IPS DF 6.9 (cell line): Measurements from ENCODE around the gene SLX4IP.

Experiments used
- DNase-seq: peaks from one replicate; pipeline ENCODE4 v3.0.0-alpha.2; 2013; ENCODE audit warnings: low read depth, low spot score
- H3K27ac ChIP-seq: one replicate; pipeline ENCODE4 v1.5.1; 2013; ENCODE audit warnings: low read length, control low read depth
- H3K27me3 ChIP-seq: 2 replicates; pipeline ENCODE4 v1.6.1; 2013; ENCODE audit warnings: mild to moderate bottlenecking, low read length; ENCODE audit not compliant: control insufficient read depth, insufficient read depth
- H3K36me3 ChIP-seq: 2 replicates; pipeline ENCODE4 v1.6.1; 2013; ENCODE audit warnings: low read length; ENCODE audit not compliant: control insufficient read depth, insufficient read depth
- H3K4me1 ChIP-seq: 2 replicates; pipeline ENCODE4 v1.6.1; 2013; ENCODE audit warnings: low read length; ENCODE audit not compliant: control insufficient read depth, insufficient read depth
- H3K4me3 ChIP-seq: 2 replicates; pipeline ENCODE4 v1.5.1; 2013; ENCODE audit warnings: mild to moderate bottlenecking, low read length
- H3K9me3 ChIP-seq: 2 replicates; pipeline ENCODE4 v1.6.1; 2013; ENCODE audit warnings: low read length, inconsistent platforms; ENCODE audit not compliant: control insufficient read depth, insufficient read depth
- WGBS: extraction: QIAGEN DNeasy Blood & Tissue Kit; methylation state at CpG from one replicate; pipeline ENCODE4 v1.1.7; 2013; ENCODE audit warnings: mixed read lengths, missing lambda C conversion rate; ENCODE audit not compliant: insufficient read length, insufficient coverage; 5-methylcytosine and 5-hydroxymethylcytosine counted together

The SLX4IP gene

GRCh38 chr20:10445758-10446157 lies 10.7 kb downstream of the SLX4IP start:
- Histone ChIP-seq H3K4me3 (no peak overlapping the region), H3K9me3 (no peaks in the 10 kb centered on the region), H3K36me3 (no peaks in the 10 kb centered on the region), H3K27me3 (no peaks in the 10 kb centered on the region), H3K27ac (no peak overlapping the region), H3K4me1 (peaks cover 1% of the 10 kb centered on the region)
- no peak for DNase-seq
- WGBS = no CpG with 5 or more reads among the region's 4 CpGs

DNA sequence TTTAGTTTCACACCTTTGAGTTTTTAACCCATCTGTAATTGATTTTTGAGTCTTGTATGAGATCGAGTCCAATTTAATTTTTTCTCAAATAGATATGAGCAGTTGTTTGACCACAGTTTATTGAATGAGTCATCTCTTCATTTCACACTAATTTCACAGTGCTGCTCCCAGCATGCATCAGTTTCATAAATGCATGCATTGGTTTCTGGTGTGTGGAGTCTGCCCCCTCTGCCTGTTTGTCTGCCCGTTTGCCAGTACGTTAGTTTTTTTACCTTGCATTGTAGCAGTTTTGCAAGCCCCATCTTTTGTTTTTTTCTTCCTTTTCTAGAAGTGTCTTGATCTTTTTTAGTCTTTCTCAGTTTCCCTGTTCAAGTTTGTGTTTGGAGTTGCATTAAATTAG lies 11.9 kb downstream of the SLX4IP start:
- no CpG with 5 or more reads among the region's 3 CpGs for WGBS
- no peak overlapping the region for H3K27ac ChIP-seq
- no peak for DNase-seq

DNA sequence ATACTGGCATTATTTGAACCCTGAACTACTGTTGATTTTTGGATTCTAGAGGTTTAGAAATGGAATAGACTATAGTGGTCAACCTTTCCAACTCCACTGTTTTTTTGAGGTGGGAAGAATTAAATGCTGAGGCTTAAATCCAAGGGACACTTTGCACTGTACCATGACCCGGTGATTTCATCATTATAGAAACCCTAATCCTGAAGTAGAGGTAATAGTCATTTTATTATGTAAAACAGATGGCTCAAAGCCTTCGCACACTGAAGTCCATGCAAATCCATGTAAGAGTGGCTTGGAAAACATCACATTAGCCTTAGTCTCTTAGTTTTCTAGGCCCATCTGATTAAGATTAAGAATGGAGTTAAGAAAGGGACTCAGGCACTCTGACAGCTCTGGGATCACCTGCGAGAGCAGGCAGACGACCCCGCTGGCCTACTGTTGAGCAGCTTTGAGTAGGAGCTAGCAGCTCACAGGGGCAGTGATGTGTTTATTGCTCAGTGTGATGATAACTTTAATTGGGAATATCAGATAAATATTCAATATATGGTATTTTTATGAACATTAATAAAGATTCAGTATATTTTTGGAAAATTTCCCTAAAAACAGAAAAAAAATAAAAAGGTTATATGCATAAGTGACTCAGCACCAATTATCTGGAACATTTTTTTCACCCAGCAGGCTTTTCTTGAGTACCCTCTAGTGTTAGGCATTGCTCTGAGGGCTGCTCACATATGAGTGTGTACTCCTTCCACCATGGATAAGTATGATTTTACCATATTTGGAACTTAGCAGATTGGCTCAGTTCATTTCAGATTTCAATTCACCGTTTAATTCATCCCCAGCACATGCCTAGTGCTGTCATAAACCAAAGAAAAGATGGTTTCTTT lies 13.4 kb downstream of the SLX4IP start:
- H3K4me3 ChIP-seq = no peak overlapping the region
- DNase-seq = no peak
- H3K9me3 ChIP-seq = no peaks in the 10 kb centered on the region
- no peaks in the 10 kb centered on the region for H3K27me3 ChIP-seq
- no peaks in the 10 kb centered on the region for H3K36me3 ChIP-seq
- no peaks in the 10 kb centered on the region; the same call in 1 of the 2 replicates for H3K4me1 ChIP-seq
- WGBS = no CpG with 5 or more reads among the region's 6 CpGs
- H3K27ac ChIP-seq = no peak overlapping the region

More for the DNA sequence above, 11.9 kb downstream of the SLX4IP start:
- no peak overlapping the region for H3K4me3 ChIP-seq
- no peaks in the 10 kb centered on the region for H3K9me3 ChIP-seq
- H3K27me3 ChIP-seq = no peaks in the 10 kb centered on the region
- no peaks in the 10 kb centered on the region for H3K36me3 ChIP-seq
- no peaks in the 10 kb centered on the region; the same call in 1 of the 2 replicates for H3K4me1 ChIP-seq

- Histone ChIP-seq H3K36me3 (no peaks in the 10 kb centered on the region), H3K4me3 (no peak overlapping the region), H3K27ac (no peak overlapping the region), H3K27me3 (no peaks in the 10 kb centered on the region), H3K4me1 (no peaks in the 10 kb centered on the region; the same call in 1 of the 2 replicates), H3K9me3 (no peaks in the 10 kb centered on the region)
- no CpG with 5 or more reads among the region's 2 CpGs for WGBS
- no peak for DNase-seq
Observed at GRCh38 chr20:10449270-10449669, 14.2 kb downstream of the SLX4IP start.

- H3K27ac ChIP-seq = no peak overlapping the region
- H3K36me3 ChIP-seq = no peaks in the 10 kb centered on the region
- H3K9me3 ChIP-seq = no peaks in the 10 kb centered on the region
- H3K4me1 ChIP-seq = no peaks in the 10 kb centered on the region
- H3K27me3 ChIP-seq = no peaks in the 10 kb centered on the region
- no CpG with 5 or more reads among the region's 5 CpGs for WGBS
- H3K4me3 ChIP-seq = no peak overlapping the region
- DNase-seq = no peak
Observed at GRCh38 chr20:10453241-10453640, 18.1 kb downstream of the SLX4IP start.

- H3K4me1 ChIP-seq = no peaks in the 10 kb centered on the region
- H3K9me3 ChIP-seq = no peaks in the 10 kb centered on the region
- no peak overlapping the region for H3K4me3 ChIP-seq
- no peaks in the 10 kb centered on the region for H3K27me3 ChIP-seq
- DNase-seq = no peak
- no peaks in the 10 kb centered on the region for H3K36me3 ChIP-seq
- H3K27ac ChIP-seq = no peak overlapping the region
Observed at GRCh38 chr20:10454151-10454750, 19.1 kb downstream of the SLX4IP start.

DNA sequence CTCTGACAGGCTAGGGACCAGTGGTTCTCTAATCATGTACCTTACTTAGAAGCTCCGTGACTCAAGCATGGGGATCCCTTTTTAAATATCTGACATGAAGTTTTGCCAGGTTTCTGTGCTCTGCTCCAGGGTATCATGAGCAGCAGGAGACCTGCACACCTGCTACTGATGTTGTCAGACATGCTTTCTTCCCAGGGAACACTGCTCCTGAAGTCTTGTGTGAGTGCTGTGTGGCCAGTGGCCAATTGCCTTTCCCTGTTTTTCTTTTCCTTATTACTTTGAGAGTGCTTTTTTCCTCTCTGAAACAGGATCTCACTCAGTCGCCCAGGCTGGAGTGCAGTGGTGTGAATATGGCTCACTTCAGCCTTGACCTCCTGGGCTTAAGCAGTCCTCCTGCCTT lies 26.4 kb downstream of the SLX4IP start:
- DNase-seq = no peak
- H3K4me3 ChIP-seq = no peak overlapping the region
- no peaks in the 10 kb centered on the region; the same call in 1 of the 2 replicates for H3K9me3 ChIP-seq
- WGBS = no CpG with 5 or more reads among the region's 2 CpGs
- H3K36me3 ChIP-seq = no peaks in the 10 kb centered on the region; the same call in 1 of the 2 replicates
- no peaks in the 10 kb centered on the region for H3K4me1 ChIP-seq
- H3K27ac ChIP-seq = no peak overlapping the region
- no peaks in the 10 kb centered on the region for H3K27me3 ChIP-seq

DNA sequence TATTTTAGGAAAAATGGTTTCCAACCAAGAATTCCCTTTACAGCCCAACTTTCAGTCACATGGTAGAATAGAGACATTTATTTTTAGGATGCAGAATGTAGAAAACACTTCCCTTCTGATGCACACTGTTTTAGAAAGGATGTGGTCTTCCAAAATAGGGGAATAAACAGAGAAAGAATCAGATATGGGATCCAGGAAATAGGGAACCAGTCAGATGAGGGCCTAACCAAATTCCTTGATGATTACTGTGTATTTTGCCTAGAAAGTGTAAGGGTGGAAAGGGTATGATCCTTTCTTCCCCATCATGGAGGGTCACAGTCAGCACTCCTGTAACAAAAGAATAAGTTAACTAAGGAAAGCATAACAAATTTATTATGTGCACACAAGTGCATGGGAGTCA lies 27.4 kb downstream of the SLX4IP start:
- Histone ChIP-seq H3K4me1 (no peaks in the 10 kb centered on the region), H3K4me3 (no peak overlapping the region), H3K36me3 (no peaks in the 10 kb centered on the region; the same call in 1 of the 2 replicates), H3K27ac (no peak overlapping the region), H3K9me3 (no peaks in the 10 kb centered on the region; the same call in 1 of the 2 replicates), H3K27me3 (no peaks in the 10 kb centered on the region)
- no peak for DNase-seq

DNA sequence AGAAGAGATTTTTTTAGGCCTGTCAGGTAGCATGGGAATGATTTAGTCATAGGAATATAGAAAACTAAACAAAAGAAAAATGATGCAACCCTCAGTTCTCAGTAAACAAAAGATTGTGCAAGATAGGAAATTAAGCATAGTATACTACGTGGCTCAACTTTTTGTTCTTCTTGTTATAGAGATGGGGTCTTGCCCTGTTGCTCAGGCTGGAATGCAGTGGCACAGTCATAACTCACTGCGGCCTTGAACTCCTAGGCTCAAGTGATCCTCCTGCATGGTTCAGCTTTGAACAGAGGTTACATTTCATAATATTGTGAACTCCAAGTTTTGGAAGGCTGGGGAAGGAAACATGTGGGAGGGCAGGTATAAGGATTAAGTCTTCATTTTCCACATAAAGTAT lies 28.5 kb downstream of the SLX4IP start:
- WGBS = no CpG with 5 or more reads among the region's 2 CpGs
- Histone ChIP-seq H3K27me3 (no peaks in the 10 kb centered on the region), H3K9me3 (no peaks in the 10 kb centered on the region; the same call in 1 of the 2 replicates), H3K27ac (no peak overlapping the region), H3K4me3 (no peak overlapping the region), H3K36me3 (no peaks in the 10 kb centered on the region; the same call in 1 of the 2 replicates), H3K4me1 (no peaks in the 10 kb centered on the region)
- no peak for DNase-seq

GRCh38 chr20:10465135-10465534 lies 30.0 kb downstream of the SLX4IP start:
- peaks cover 2% of the 10 kb centered on the region; the same call in 1 of the 2 replicates for H3K4me1 ChIP-seq
- H3K36me3 ChIP-seq = no peaks in the 10 kb centered on the region; the same call in 1 of the 2 replicates
- no CpG with 5 or more reads among the region's 3 CpGs for WGBS
- no peaks in the 10 kb centered on the region for H3K27me3 ChIP-seq
- H3K4me3 ChIP-seq = no peak overlapping the region
- no peak for DNase-seq
- H3K27ac ChIP-seq = no peak overlapping the region
- no peaks in the 10 kb centered on the region; the same call in 1 of the 2 replicates for H3K9me3 ChIP-seq
